Left lung (tissue), 10 donors: ENCODE measurements around the gene BHLHE41. TPM values are rescaled to one million over a fixed set of nuclear protein-coding genes. Genes with fewer than 3 reads are reported as not detected.

ENCODE experiments used
- ATAC-seq: fragments of 200-7000 bp; cut with Tn5 transposase; one replicate; pipeline ENCODE4 v1.9.1; 2020; ENCODE audit warnings: moderate library complexity
- DNase-seq, 4 donors: peaks; one replicate each; pipeline ENCODE4 v3.0.0-alpha.2; 2013 to 2020
- H3K27ac ChIP-seq, 2 donors: fragments of 200-600 bp; sonication (generic) in 1 of 2; one replicate each; pipeline versions ENCODE4 v1.5.0 to v1.8.0; 2020 to 2021
- H3K27me3 ChIP-seq, 2 donors: fragments of 200-600 bp; sonication (generic) in 1 of 2; one replicate each; pipeline versions ENCODE4 v1.5.0 to v1.8.0; 2020 to 2021
- H3K36me3 ChIP-seq, 2 donors: fragments of 200-600 bp; sonication (generic) in 1 of 2; one replicate each; pipeline versions ENCODE4 v1.5.0 to v1.8.0; 2020 to 2021
- H3K4me1 ChIP-seq, 2 donors: fragments of 200-600 bp; one replicate each; pipeline ENCODE4 v1.8.0; 2021
- H3K4me3 ChIP-seq, 2 donors: fragments of 200-600 bp; sonication (generic) in 1 of 2; one replicate each; pipeline versions ENCODE4 v1.5.0 to v1.8.0; 2020 to 2021; ENCODE audit warnings: mild to moderate bottlenecking in 1 of 2
- H3K9me3 ChIP-seq, 2 donors: fragments of 200-600 bp; sonication (generic) in 1 of 2; one replicate each; pipeline versions ENCODE4 v1.5.0 to v1.8.0; 2020 to 2021
- intact Hi-C, 2 donors: fragments of 100-400 bp; cut with DNase I; formaldehyde crosslinking; loops; one replicate each; pipeline versions ENCODE4 v1.11.2 to v1.14.2; 2022
- polyA plus RNA-seq, 6 donors: library from polyadenylated mRNA; unstranded; fragments of 120-200 nt; gene quantifications; one replicate each; pipeline ENCODE4 v1.2.1, GENCODE V29; 2013; ENCODE audit not compliant: insufficient read length in 6 of 6
- total RNA-seq, 2 donors: library from RNA; stranded (reverse); fragmentation: NEBNext Ultra II Directional; extraction: Animal tissue kit (Norgen Biotek cat#: 25700); gene quantifications; one replicate each; pipeline ENCODE4 v1.2.1, GENCODE V29; 2021
- TF ChIP-seq, protein P1 (sequence below), 2 donors: fragments of 200-600 bp; sonication (generic) in 1 of 2; IDR thresholded peaks; one replicate each; pipeline versions ENCODE4 v1.5.0 to v1.8.0; 2021; ENCODE audit warnings: antibody characterized with exemption in 2 of 2
- donor health status: DM: no; HTN: yes; CAD: no.
- donor health status: DM: no; HTN: no; CAD: no.

Gene BHLHE41
- total and polyA plus RNA-seq, 8 donors = 0.52 to 25.8 (median 0.97) TPM

DNA sequence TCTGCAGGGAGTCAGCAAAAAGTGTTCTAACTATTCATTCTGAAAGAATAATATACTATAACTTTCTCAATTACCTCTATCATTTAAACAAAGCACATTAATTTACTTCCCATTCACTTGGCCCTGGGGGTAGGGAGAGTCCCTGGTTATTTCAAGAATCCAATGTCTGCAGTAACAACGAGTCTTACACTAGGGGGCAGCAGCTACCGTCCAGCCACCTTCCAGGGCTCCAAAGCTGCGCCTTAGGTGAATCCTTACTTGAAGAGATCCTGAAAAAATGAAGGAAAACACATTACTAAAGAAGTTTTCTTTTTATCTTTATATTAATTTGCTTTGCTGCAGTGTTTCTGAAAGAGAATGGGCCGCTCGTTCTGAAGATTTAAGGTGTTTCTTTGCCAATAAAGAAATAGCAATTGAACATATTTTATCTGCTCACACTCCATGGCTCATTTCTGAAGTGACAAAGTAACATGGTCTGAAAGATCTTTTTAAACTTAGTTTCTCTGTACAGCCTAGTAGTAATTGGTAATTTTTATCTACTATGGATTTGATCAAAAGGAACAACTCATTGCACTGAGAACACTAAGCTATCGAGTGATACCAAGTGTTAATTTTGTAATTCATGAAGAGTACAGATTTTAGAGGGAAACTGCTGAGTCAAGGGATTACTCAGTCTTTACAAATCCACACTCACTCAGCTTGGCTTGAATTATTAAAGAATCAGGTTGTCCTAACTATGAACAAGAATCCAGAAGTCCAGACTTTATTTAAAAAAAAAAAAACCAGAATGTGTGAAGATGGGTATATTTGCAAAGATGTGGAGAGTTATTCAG is 27.6 kb downstream of the BHLHE41 start:
- DNase-seq = peak in 3 of 4 donors; percentile 55 to 77 (median 69)
- H3K27ac ChIP-seq = no peak overlapping the region

DNA sequence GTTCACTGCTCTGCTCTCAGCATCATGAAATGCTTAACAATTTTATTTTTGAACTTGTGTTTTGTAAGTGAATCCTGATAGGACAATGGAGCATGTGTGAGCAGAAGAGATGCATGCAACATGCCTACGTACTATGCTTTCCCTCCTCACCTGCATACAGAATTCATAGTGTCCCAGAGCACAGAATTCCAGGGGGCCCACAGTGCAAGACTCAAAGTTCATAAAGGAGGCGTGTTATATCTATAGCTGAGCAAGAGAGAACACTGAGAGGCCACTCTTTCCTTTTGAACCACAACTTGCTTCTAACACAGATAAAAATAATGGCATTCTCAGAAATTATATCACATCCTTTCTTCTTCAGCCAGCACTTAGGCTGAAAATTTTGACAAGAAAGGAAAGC is 28.8 kb downstream of the BHLHE41 start:
- Histone ChIP-seq H3K4me3 (no peak overlapping the region), H3K27me3 (no peaks in the 10 kb centered on the region), H3K27ac (no peak overlapping the region), H3K9me3 (no peaks in the 10 kb centered on the region), H3K36me3 (no peaks in the 10 kb centered on the region), H3K4me1 (no peaks in the 10 kb centered on the region)
- TF ChIP-seq, protein P1, sequence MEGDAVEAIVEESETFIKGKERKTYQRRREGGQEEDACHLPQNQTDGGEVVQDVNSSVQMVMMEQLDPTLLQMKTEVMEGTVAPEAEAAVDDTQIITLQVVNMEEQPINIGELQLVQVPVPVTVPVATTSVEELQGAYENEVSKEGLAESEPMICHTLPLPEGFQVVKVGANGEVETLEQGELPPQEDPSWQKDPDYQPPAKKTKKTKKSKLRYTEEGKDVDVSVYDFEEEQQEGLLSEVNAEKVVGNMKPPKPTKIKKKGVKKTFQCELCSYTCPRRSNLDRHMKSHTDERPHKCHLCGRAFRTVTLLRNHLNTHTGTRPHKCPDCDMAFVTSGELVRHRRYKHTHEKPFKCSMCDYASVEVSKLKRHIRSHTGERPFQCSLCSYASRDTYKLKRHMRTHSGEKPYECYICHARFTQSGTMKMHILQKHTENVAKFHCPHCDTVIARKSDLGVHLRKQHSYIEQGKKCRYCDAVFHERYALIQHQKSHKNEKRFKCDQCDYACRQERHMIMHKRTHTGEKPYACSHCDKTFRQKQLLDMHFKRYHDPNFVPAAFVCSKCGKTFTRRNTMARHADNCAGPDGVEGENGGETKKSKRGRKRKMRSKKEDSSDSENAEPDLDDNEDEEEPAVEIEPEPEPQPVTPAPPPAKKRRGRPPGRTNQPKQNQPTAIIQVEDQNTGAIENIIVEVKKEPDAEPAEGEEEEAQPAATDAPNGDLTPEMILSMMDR (IDR thresholded peaks at IDR 0.05) = no peak
- no peak for DNase-seq
- intact Hi-C loops = no loop called here
- ATAC-seq = no peak

More for the DNA sequence above, 27.6 kb downstream of the BHLHE41 start:
- intact Hi-C loops = no loop called here
- ATAC-seq = peak; percentile 98
- TF ChIP-seq, protein P1 (IDR thresholded peaks at IDR 0.05) = peak; percentile 82 to 90
- H3K9me3 ChIP-seq = no peaks in the 10 kb centered on the region
- no peak overlapping the region for H3K4me3 ChIP-seq
- peaks cover 0 to 3% of the 10 kb centered on the region in 2 donors for H3K4me1 ChIP-seq
- H3K27me3 ChIP-seq = no peaks in the 10 kb centered on the region
- no peaks in the 10 kb centered on the region for H3K36me3 ChIP-seq

DNA sequence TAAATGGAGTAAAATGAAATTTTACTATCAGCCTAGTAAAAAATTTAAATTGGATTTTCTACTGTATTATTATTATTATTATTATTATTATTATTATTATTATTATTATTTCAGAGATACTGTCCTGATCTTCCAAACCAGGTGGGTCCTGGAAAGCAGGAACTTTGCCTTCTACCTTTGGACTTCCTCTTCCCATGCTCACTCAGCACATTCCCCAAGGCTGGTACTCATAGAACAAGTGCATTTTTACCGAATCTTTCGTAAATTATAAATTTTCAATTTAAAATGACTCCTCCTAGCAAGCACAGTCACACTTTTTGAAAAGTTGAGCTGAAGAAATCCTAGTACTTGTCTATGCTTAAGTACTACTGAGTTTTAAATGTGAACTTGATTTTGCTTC is 29.7 kb downstream of the BHLHE41 start:
- Histone ChIP-seq H3K27me3 (no peaks in the 10 kb centered on the region), H3K9me3 (no peaks in the 10 kb centered on the region), H3K36me3 (no peaks in the 10 kb centered on the region), H3K4me1 (no peaks in the 10 kb centered on the region), H3K27ac (no peak overlapping the region), H3K4me3 (no peak overlapping the region)
- TF ChIP-seq, protein P1 (IDR thresholded peaks at IDR 0.05) = no peak
- intact Hi-C loops = no loop called here
- ATAC-seq (no peak), DNase-seq (no peak)

DNA sequence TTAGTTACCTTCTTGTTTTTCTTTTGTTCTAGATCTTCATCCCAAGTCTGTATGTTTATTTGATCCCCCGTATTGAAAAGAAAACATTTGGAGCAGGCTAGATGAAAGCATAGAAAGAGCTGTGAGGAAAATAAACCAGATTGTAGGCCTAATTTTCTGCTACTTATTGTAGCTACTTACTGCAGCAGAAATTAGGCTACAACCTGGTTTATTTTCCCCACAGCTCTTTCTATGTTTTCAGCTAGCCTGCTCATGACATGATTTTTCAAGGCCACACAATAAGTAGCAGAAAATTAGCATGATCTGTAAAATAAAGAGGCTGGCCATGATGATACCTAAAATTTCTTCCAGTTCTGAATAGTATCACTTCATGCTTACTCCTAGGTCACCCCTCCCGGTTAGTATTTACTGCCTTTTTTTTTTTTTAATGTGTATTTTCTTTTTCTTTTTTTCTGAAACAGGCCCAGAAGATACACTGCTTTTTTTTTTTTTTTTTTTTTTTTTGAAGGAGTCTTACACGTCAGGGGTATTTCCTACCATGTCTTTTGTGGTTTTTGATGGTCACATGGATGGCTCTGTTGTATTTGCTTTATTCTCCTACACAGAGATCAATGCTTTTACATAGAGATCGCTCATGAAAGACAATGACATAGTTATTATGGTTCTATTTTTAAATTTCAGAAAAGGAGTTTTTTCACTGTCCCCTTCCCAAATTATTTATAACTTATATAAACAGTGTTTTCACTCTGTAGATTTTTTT is 32.3 kb downstream of the BHLHE41 start:
- no peak overlapping the region for H3K4me3 ChIP-seq
- no peak overlapping the region for H3K27ac ChIP-seq
- no peaks in the 10 kb centered on the region for H3K27me3 ChIP-seq
- H3K9me3 ChIP-seq = no peaks in the 10 kb centered on the region
- H3K36me3 ChIP-seq = no peaks in the 10 kb centered on the region
- DNase-seq = peak in 2 of 4 donors; percentile 84 to 85
- no peaks in the 10 kb centered on the region for H3K4me1 ChIP-seq
- ATAC-seq = no peak
- intact Hi-C loops = no loop called here
- TF ChIP-seq, protein P1 (IDR thresholded peaks at IDR 0.05) = no peak

DNA sequence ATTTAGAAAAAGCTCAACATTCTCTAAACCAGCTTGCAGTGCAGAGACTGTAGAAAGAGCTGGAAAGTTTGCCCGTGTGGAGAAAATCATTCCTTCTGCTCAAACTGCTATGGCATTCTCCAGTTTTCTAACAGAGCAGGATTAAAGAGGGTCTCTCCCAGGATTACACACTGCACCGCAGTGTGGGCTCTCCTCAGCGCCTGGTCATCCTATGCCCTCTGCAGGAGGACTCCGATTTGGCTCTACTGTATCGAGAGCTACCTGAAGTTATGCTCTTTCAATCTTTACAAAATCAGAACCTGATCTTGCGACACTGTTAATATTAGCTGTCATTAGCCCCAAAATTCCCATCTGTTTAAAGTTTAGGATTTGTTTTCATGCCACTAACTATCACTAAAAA is 33.0 kb downstream of the BHLHE41 start:
- H3K27me3 ChIP-seq = no peaks in the 10 kb centered on the region
- H3K4me3 ChIP-seq = no peak overlapping the region
- DNase-seq (peak in 2 of 4 donors; percentile 50 to 57), ATAC-seq (no peak)
- no peaks in the 10 kb centered on the region for H3K9me3 ChIP-seq
- intact Hi-C loops = no loop called here
- TF ChIP-seq, protein P1 (IDR thresholded peaks at IDR 0.05) = no peak
- H3K4me1 ChIP-seq = no peaks in the 10 kb centered on the region
- H3K27ac ChIP-seq = no peak overlapping the region
- H3K36me3 ChIP-seq = no peaks in the 10 kb centered on the region
